Activated gamma-delta T cell treated with Interleukin-2 at 50 U/mL for 16 hours (primary cell): Measurements from ENCODE around the gene SRGAP2B.
"Not testable (repeated sequence)": the region's sequence is repeated elsewhere in the genome, so short reads cannot be mapped to it uniquely, and the experiment has no call there.

Source experiments
- DNase-seq: peaks from one replicate; pipeline ENCODE4 v3.0.0-alpha.2; 2020

SRGAP2B gene

GRCh38 chr1:144940054-144940453 lies 155.1 kb downstream of the SRGAP2B start:
- DNase-seq = not testable (repeated sequence)

GRCh38 chr1:144938627-144939026 lies 156.5 kb downstream of the SRGAP2B start:
- not testable (repeated sequence) for DNase-seq

GRCh38 chr1:144936186-144936732 lies 158.9 kb downstream of the SRGAP2B start:
- DNase-seq = not testable (repeated sequence)

- DNase-seq = not testable (repeated sequence)
Measured at GRCh38 chr1:144935310-144935709, 159.8 kb downstream of the SRGAP2B start.

GRCh38 chr1:144933014-144933413 lies 162.1 kb downstream of the SRGAP2B start:
- not testable (repeated sequence) for DNase-seq

GRCh38 chr1:144932153-144932552 lies 163.0 kb downstream of the SRGAP2B start:
- DNase-seq = not testable (repeated sequence)

- not testable (repeated sequence) for DNase-seq
Measured at GRCh38 chr1:144931553-144931952, 163.6 kb downstream of the SRGAP2B start.

- DNase-seq = not testable (repeated sequence)
Measured at GRCh38 chr1:144930085-144930777, 164.9 kb downstream of the SRGAP2B start.

- not testable (repeated sequence) for DNase-seq
Measured at GRCh38 chr1:144927292-144927691, 167.8 kb downstream of the SRGAP2B start.

GRCh38 chr1:144923640-144924039 lies 171.5 kb downstream of the SRGAP2B start:
- DNase-seq = not testable (repeated sequence)

GRCh38 chr1:144922785-144923184 lies 172.3 kb downstream of the SRGAP2B start:
- not testable (repeated sequence) for DNase-seq

GRCh38 chr1:144919106-144919505 lies 176.0 kb downstream of the SRGAP2B start:
- DNase-seq = not testable (repeated sequence)

GRCh38 chr1:144918027-144918603 lies 177.0 kb downstream of the SRGAP2B start:
- DNase-seq = not testable (repeated sequence)

- not testable (repeated sequence) for DNase-seq
Measured at GRCh38 chr1:144917154-144918026, 177.7 kb downstream of the SRGAP2B start.

- not testable (repeated sequence) for DNase-seq
Measured at GRCh38 chr1:144913977-144914734, 181.0 kb downstream of the SRGAP2B start.

GRCh38 chr1:144913458-144913857 lies 181.7 kb downstream of the SRGAP2B start:
- not testable (repeated sequence) for DNase-seq

- not testable (repeated sequence) for DNase-seq
Measured at GRCh38 chr1:144910729-144911128, 184.4 kb downstream of the SRGAP2B start.

GRCh38 chr1:144900841-144901240 lies 194.3 kb downstream of the SRGAP2B start:
- not testable (repeated sequence) for DNase-seq

- DNase-seq = not testable (repeated sequence)
Measured at GRCh38 chr1:144894454-144895201, 200.5 kb downstream of the SRGAP2B start.

GRCh38 chr1:144893710-144894438 lies 201.3 kb downstream of the SRGAP2B start:
- DNase-seq = not testable (repeated sequence)

GRCh38 chr1:144893062-144893461 lies 202.1 kb downstream of the SRGAP2B start:
- DNase-seq = not testable (repeated sequence)
